ENCODE data around the gene RNPEP. TPM values are rescaled to one million over a fixed set of nuclear protein-coding genes. Genes with fewer than 3 reads are reported as not detected.

RNPEP gene
- total and polyA plus RNA-seq, 2 of the 13 experiments (the other 11 are each of a cell fraction or from before 2014, with no cell fraction given), result 20.6 to 38.4 TPM

DNA sequence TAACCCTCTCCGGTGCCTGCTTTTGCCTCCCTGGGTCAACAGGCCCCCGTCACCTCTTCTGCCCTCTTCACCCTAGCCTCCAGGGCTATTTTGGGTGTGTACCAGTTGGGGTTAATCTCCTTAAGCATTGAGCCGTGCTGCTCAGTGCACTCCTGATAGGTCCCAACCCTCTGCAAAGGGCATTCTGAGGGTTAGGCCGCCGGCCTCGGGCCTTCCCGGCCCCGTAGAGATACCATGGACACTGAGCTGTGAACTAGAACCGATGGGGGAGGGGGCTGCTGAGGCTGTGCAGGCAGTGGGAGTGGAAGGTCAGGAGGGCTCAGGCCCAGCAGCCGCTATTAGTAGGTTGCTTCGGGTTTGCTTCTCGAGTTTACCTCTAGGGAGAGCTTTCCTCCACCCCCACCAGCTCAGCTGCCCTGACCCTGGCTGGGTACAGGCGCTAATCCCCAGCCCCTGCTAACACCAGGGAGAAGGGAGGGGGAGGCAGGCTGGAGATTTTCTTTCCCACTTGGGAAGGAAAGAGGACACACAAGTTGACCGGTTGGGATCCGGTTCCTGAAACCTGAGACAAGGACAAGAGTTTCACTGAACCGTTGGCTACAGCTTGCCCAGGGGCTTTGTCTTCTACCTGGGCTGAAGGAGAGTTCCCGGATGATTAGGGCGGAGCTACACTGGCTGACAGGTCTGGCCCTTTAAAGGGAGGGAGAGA is 40.9 kb upstream of the RNPEP start:
- Histone ChIP-seq H3K36me3 (replicated peaks in 1 of 2; ENCODE audit: control insufficient read depth in 1 of 2, insufficient read depth in 2 of 2, low read length in 2 of 2) (no peaks in the 10 kb centered on the region), H3K9ac (ENCODE audit: insufficient read depth, low read depth, low read length) (peak overlapping the region; percentile 73), H3K4me3 (replicated peaks in 1 of 3; ENCODE audit: insufficient read depth in 1 of 3, low read depth in 2 of 3, low read length in 3 of 3) (peak overlapping the region; percentile 56 to 68 (median 60)), H2AFZ (ENCODE audit: low read length) (peak overlapping the region; percentile 49), H3K4me2 (ENCODE audit: low read depth, low read length) (peak overlapping the region; percentile 97), H3K9me3 (ENCODE audit: low read length) (no peaks in the 10 kb centered on the region), H3K27ac (ENCODE audit: extremely low read length, insufficient read depth, low read length) (peak overlapping the region; percentile 43), H3K4me1 (ENCODE audit: insufficient read depth, low read length) (peaks cover 18% of the 10 kb centered on the region), H3K79me2 (ENCODE audit: insufficient read depth, low read length) (no peaks in the 10 kb centered on the region), H4K20me1 (ENCODE audit: insufficient read depth, low read length) (no peaks in the 10 kb centered on the region), H3K27me3 (ENCODE audit: control insufficient read depth in 1 of 2, insufficient read depth in 2 of 2, low read length in 2 of 2) (peaks cover 0 to 26% of the 10 kb centered on the region in 2 experiments; a peak in 3 of 5 replicates)
- no TSS peak for BruUV-seq (replicated peaks)
- CTCF ChIA-PET (ENCODE audit: low intra/inter-chr PET ratio, low total read pairs), result no interaction called here
- FAIRE-seq (peak; percentile 63), ATAC-seq (peak; percentile 87), DNase-seq (ENCODE audit: low spot score) (peak; percentile 49)
- POLR2A ChIA-PET, result interaction anchor here (1.3 to 1.4 kb wide), 4 partner anchors 10 to 69 kb away, joined by 6 to 18 read pairs (median 7); partner anchors contain the start of genes ELF3, RNPEP and TIMM17A
- intact Hi-C loops (cut with micrococcal nuclease; ENCODE audit: unreplicated experiment) (no loop called here), in situ Hi-C loops (cut with HindIII; ENCODE audit: extremely low pct_ligation_motif_present, low pct_unique_long_range_greater_than_20kb) (no loop called here)
- 3% methylated on average over 6 of the region's 18 CpGs for WGBS (ENCODE audit: low lambda C conversion rate)
- TF ChIP-seq ASH2L (IDR thresholded peaks at IDR 0.05; ENCODE audit: insufficient read length, low read depth, low read length) (peak; percentile 41), NFAT5 (CRISPR knock-in tag; IDR thresholded peaks at IDR 0.05) (no peak), ZNF354B (CRISPR knock-in tag; IDR thresholded peaks at IDR 0.05) (no peak), U2AF1 (optimal IDR thresholded peaks at IDR 0.05; ENCODE audit: low read depth, low read length) (no peak), ZNF318 (CRISPR knock-in tag; IDR thresholded peaks at IDR 0.05) (no peak), ZNF484 (CRISPR knock-in tag; IDR thresholded peaks at IDR 0.05; ENCODE audit: borderline replicate concordance, low read depth) (no peak)
- TF ChIP-seq, protein P1, sequence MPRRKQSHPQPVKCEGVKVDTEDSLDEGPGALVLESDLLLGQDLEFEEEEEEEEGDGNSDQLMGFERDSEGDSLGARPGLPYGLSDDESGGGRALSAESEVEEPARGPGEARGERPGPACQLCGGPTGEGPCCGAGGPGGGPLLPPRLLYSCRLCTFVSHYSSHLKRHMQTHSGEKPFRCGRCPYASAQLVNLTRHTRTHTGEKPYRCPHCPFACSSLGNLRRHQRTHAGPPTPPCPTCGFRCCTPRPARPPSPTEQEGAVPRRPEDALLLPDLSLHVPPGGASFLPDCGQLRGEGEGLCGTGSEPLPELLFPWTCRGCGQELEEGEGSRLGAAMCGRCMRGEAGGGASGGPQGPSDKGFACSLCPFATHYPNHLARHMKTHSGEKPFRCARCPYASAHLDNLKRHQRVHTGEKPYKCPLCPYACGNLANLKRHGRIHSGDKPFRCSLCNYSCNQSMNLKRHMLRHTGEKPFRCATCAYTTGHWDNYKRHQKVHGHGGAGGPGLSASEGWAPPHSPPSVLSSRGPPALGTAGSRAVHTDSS (CRISPR knock-in tag; conservative IDR thresholded peaks at IDR 0.05), result no peak

Data from HepG2 (cell line).